Kidney (tissue), 14 donors: ENCODE results near the gene SPDYE1. TPM values are rescaled to one million over a fixed set of nuclear protein-coding genes. Genes with fewer than 3 reads are reported as not detected.
"Not testable (repeated sequence)": the region's sequence is repeated elsewhere in the genome, so short reads cannot be mapped to it uniquely, and the experiment has no call there.

ENCODE experiments used
- DNase-seq, 5 donors: peaks; one replicate each; pipeline ENCODE4 v3.0.0-alpha.2; 2013 to 2020
- FAIRE-seq: peaks from 2 replicates; lab custom pipeline; 2012; peaks lifted over from hg19 to GRCh38; lab: Jason Lieb, UNC
- H3K27ac ChIP-seq, 2 donors: one replicate each; pipeline ENCODE4 v1.7.0; 2013; ENCODE audit warnings: low read depth in 2 of 2, low read length in 2 of 2, inconsistent platforms in 1 of 2
- H3K27me3 ChIP-seq: one replicate; pipeline ENCODE4 v1.7.1; 2013; ENCODE audit warnings: low read length, inconsistent platforms; ENCODE audit not compliant: control insufficient read depth, insufficient read depth
- H3K36me3 ChIP-seq, 3 donors: one replicate each; pipeline versions ENCODE4 v1.7.0 to v1.7.1; 2013; ENCODE audit warnings: low read length in 3 of 3, control low read depth in 1 of 3, inconsistent platforms in 1 of 3; ENCODE audit not compliant: insufficient read depth in 3 of 3, control insufficient read depth in 2 of 3
- H3K4me1 ChIP-seq, 3 donors: one replicate each; pipeline versions ENCODE4 v1.7.0 to v1.7.1; 2013; ENCODE audit warnings: low read length in 3 of 3, inconsistent platforms in 1 of 3, low read depth in 1 of 3; ENCODE audit not compliant: control insufficient read depth in 2 of 3, insufficient read depth in 2 of 3
- H3K4me3 ChIP-seq, 3 donors: one replicate each; pipeline versions ENCODE4 v1.7.0 to v1.8.1; 2013; ENCODE audit warnings: low read length in 3 of 3, control low read depth in 1 of 3, inconsistent platforms in 1 of 3
- H3K9ac ChIP-seq, 3 donors: one replicate each; pipeline versions ENCODE4 v1.7.0 to v1.7.1; 2013; ENCODE audit warnings: low read length in 3 of 3, control low read depth in 1 of 3, inconsistent platforms in 1 of 3
- H3K9me3 ChIP-seq, 3 donors: one replicate each; pipeline versions ENCODE4 v1.7.0 to v1.7.1; 2013; ENCODE audit warnings: low read length in 3 of 3, control low read depth in 1 of 3, inconsistent platforms in 1 of 3; ENCODE audit not compliant: control insufficient read depth in 2 of 3, insufficient read depth in 1 of 3
- intact Hi-C: fragments of 100-400 bp; cut with DNase I; formaldehyde crosslinking; loops from one replicate; pipeline ENCODE4 v1.11.1; 2022
- polyA plus RNA-seq: library from polyadenylated mRNA; stranded (reverse); fragments of 350-450 nt; fragmentation: Illumina TruSeq; extraction: RNeasy Lipid Tissue Mini Kit (QIAGEN cat#74804); gene quantifications from one replicate; pipeline ENCODE4 v1.2.3, GENCODE V29; 2014; ENCODE audit warnings: low read depth, low replicate concordance; ENCODE audit not compliant: insufficient read depth
- total RNA-seq: library from RNA; stranded (reverse); fragmentation: NEBNext Ultra II Directional; extraction: Animal tissue kit (Norgen Biotek cat#: 25700); gene quantifications from one replicate; pipeline ENCODE4 v1.2.1, GENCODE V29; 2021
- TF ChIP-seq, protein P1 (sequence below): IDR thresholded peaks from 3 replicates; pipeline ENCODE4 v1.5.1; 2012; ENCODE audit warnings: mild to moderate bottlenecking, moderate library complexity, borderline replicate concordance; ENCODE audit not compliant: insufficient read depth; ENCODE audit errors: extremely low read depth
- donor health status: control.
- donor health status: control.
- donor health status: control.
- donor health status: control.
- donor health status: control.
- donor health status: DM: yes; HTN: yes; CAD: no.
- donor health status: Normal renal cell carcinoma (clear cell type).

The SPDYE1 gene
- total and polyA plus RNA-seq, 2 donors from 2014 or later: not detected

DNA sequence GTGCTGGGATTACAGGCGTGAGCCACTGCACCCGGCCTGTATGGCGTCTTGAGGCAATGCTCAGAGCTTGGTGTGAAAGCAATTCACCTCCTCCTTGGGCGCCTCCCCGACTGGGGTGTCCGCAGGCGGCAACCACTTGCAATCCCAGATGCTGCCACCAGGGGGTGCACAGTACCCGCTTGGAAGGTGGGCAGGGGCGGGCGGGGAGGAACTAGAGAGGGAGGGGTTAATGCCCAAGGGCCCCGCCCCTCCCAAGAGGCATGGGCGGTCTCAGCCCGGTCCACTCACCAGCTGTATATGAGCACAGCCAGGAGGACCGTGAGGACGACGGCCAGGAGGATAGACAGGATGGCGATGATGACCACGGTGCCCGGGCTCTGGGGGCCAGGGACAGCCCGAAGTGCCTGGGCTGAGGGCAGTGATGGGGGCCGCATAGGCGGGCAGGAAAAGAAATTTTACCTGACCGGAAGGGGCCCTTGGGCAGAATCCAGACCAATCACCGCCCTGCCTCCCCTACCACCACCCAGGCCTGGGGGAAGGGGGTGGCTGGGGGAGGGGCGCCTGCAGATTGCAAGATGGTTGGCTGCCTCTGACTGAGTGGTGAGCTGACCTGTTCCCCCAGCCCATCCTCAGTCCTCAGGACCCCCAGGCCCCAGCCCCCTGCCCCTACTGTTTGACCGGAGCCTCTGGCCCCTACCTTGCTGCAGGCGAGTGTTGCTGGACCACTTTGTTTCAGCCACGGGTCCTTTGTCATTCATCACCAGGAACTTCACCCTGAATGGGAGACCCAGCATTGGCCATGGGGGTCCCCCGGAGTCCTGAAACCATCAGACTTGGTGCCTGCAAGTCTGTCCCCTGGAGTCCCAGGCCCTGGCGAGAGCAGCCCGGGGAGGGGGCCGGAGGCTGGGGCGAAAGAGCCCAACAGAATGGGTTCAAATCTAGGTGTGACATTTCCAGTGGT lies 11.5 kb upstream of the SPDYE1 start:
- peak; percentile 57 to 85 (median 74) for DNase-seq
- H3K9ac ChIP-seq, H3K27ac ChIP-seq, H3K9me3 ChIP-seq, H3K4me1 ChIP-seq, H3K4me3 ChIP-seq, H3K27me3 ChIP-seq, intact Hi-C loops, H3K36me3 ChIP-seq, FAIRE-seq: not testable (repeated sequence)
- TF ChIP-seq, protein P1, sequence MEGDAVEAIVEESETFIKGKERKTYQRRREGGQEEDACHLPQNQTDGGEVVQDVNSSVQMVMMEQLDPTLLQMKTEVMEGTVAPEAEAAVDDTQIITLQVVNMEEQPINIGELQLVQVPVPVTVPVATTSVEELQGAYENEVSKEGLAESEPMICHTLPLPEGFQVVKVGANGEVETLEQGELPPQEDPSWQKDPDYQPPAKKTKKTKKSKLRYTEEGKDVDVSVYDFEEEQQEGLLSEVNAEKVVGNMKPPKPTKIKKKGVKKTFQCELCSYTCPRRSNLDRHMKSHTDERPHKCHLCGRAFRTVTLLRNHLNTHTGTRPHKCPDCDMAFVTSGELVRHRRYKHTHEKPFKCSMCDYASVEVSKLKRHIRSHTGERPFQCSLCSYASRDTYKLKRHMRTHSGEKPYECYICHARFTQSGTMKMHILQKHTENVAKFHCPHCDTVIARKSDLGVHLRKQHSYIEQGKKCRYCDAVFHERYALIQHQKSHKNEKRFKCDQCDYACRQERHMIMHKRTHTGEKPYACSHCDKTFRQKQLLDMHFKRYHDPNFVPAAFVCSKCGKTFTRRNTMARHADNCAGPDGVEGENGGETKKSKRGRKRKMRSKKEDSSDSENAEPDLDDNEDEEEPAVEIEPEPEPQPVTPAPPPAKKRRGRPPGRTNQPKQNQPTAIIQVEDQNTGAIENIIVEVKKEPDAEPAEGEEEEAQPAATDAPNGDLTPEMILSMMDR: peak; percentile 61

GRCh38 chr7:43987476-43987875 lies 10.2 kb upstream of the SPDYE1 start:
- H3K27me3 ChIP-seq, H3K36me3 ChIP-seq, H3K4me1 ChIP-seq, intact Hi-C loops, H3K4me3 ChIP-seq, H3K27ac ChIP-seq, H3K9ac ChIP-seq, FAIRE-seq, H3K9me3 ChIP-seq, DNase-seq: not testable (repeated sequence)

DNA sequence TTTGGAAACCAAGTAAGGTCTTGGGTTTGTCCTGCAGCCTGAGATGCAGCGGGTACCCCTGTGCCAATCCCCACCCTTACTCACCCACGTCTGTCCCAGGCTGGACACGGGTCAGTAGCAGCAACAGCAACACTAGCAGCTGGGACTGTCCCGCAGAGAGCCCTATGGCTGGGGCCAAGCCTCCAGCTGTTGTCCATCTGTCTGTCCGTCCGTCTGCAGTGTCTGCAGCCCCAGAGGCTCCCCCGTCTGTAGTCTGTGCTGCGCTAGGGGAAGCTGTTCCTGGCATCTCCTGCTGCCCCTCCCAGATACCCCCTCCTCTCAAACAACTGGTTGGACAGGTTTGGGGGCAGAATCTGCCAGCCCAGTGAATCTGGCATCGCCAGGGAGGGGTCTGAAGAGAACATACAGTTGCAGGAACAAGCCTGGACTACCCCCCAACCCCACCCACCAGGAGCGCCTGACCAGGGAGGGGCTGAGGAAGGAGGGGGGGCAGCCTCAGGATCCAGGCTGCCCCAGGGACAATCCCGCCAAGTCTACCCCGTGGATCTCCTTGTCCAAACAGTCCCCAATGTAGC lies 7.6 kb upstream of the SPDYE1 start:
- FAIRE-seq, H3K9me3 ChIP-seq, H3K36me3 ChIP-seq, H3K4me1 ChIP-seq, H3K27ac ChIP-seq, H3K9ac ChIP-seq, intact Hi-C loops, H3K27me3 ChIP-seq, H3K4me3 ChIP-seq: not testable (repeated sequence)
- peak in 3 of 5 donors; percentile 9 to 50 (median 12) for DNase-seq

DNA sequence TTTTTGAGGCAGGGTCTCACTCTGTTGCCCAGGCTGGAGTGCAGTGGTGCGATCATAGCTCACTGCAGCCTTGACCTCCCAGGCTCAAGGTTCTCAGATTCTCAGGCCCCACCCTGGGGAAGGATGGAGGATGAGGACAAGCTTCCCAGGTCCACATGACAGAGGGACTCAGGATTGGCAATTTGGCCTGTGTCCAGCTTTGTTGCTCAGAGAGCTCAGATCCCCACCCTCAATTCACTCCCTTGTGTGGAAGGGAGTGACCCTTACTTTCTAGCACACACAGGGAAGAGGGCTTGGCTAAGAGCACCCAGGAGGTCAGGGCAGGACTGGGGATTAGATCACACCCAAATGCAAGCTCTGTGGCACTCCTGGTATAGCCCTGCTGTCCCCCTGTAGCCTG lies 6.9 kb upstream of the SPDYE1 start:
- H3K4me3 ChIP-seq, FAIRE-seq, H3K27me3 ChIP-seq, intact Hi-C loops, H3K4me1 ChIP-seq, H3K27ac ChIP-seq, DNase-seq, H3K9ac ChIP-seq, H3K36me3 ChIP-seq, H3K9me3 ChIP-seq: not testable (repeated sequence)

DNA sequence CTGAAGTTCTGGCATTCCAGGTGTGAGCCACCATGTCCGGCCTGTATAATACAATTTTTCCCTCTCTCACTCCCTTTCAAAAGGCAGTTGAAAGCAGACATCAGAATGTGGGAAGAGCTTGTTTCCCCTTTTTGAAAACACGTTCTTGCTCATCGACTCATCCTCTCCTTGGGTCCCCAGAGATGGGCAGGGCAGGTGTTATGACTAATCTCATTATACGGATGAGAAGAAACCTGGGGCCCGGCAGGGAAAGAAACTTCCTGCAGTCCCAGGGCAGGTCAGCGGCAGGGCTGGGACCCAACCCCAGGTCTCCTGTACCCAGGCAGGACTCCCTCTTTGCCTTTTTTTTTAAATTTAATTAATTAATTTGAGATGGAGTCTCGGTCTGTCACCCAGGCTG lies 4.8 kb upstream of the SPDYE1 start:
- H3K9me3 ChIP-seq, H3K4me1 ChIP-seq, DNase-seq, intact Hi-C loops, H3K27me3 ChIP-seq, H3K36me3 ChIP-seq, H3K9ac ChIP-seq, H3K27ac ChIP-seq, FAIRE-seq, H3K4me3 ChIP-seq: not testable (repeated sequence)

DNA sequence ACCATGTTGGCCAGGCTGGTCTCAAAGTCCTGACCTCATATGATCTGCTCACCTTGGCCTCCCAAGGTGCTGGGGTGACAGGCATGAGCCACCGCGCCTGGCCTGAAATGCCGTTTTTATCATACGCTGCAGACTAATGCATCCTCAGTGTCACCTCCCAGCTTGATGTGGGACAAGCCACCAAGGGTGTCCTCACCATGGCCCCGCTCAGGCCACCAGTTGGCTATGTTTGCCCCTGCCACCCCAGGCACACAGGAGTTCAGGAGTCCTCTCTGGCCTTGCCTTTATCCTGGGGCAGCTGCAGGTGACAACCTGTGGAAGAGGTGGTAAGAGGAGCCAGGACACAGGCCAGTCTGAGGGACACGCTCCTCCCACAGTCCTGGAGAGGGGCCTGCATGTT lies 3.0 kb upstream of the SPDYE1 start:
- H3K4me3 ChIP-seq, H3K9ac ChIP-seq, intact Hi-C loops, H3K9me3 ChIP-seq, H3K36me3 ChIP-seq, FAIRE-seq, H3K4me1 ChIP-seq, H3K27me3 ChIP-seq, H3K27ac ChIP-seq: not testable (repeated sequence)
- DNase-seq: peak in 1 of 5 donors; percentile 29

- not testable (repeated sequence) for H3K36me3 ChIP-seq
Measured at GRCh38 chr7:44012081-44012480, 14.4 kb downstream of the SPDYE1 start.

More at GRCh38 chr7:44012081-44012480, 14.4 kb downstream of the SPDYE1 start:
- DNase-seq, H3K4me3 ChIP-seq, FAIRE-seq, H3K4me1 ChIP-seq, intact Hi-C loops, H3K9ac ChIP-seq, H3K27me3 ChIP-seq, H3K27ac ChIP-seq, H3K9me3 ChIP-seq: not testable (repeated sequence)
